Measurements from ENCODE around the gene HBEGF. TPM values are rescaled to one million over a fixed set of nuclear protein-coding genes. Genes with fewer than 3 reads are reported as not detected.

HBEGF gene
- polyA plus RNA-seq, 3 donors = 3.5 to 40.2 (median 20.0) TPM

GRCh38 chr5:140342287-140342686 is 4.1 kb downstream of the HBEGF start:
- 34 to 78% (median 37%) methylated on average over 6 of the region's 6 CpGs for WGBS, 3 donors
- no peak overlapping the region for H3K27ac ChIP-seq (ENCODE audit: low read depth, low read length)

GRCh38 chr5:140341591-140341990 is 4.8 kb downstream of the HBEGF start:
- WGBS, 3 donors = 75 to 78% (median 78%) methylated on average over 5 of the region's 5 CpGs
- H3K27ac ChIP-seq (ENCODE audit: low read depth, low read length) = no peak overlapping the region

- H3K27ac ChIP-seq (ENCODE audit: low read depth, low read length) = no peak overlapping the region
Observed at GRCh38 chr5:140340605-140341121, 5.7 kb downstream of the HBEGF start.

DNA sequence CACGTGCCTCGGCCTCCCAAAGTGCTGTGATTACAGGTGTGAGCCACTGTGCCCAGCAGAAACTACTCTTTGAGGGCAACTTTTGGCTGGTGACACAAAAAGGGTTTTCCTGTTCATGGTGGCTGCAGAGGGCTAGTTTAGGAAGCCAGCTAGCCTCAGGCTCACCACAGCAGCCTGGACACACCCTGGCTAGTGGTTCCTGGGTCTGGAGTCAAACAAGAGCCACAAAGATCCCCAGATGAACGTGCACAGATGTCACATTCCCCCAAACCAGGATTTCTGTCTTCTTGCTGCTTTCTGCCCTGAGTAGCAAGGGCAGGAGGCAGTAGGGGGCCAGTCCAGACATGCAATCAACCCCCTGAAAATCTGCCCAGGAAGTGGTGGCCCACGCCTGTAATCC is 6.8 kb downstream of the HBEGF start:
- 67 to 75% (median 68%) methylated on average over 4 of the region's 4 CpGs for WGBS, 3 donors
- H3K27ac ChIP-seq (ENCODE audit: low read depth, low read length) = no peak overlapping the region

DNA sequence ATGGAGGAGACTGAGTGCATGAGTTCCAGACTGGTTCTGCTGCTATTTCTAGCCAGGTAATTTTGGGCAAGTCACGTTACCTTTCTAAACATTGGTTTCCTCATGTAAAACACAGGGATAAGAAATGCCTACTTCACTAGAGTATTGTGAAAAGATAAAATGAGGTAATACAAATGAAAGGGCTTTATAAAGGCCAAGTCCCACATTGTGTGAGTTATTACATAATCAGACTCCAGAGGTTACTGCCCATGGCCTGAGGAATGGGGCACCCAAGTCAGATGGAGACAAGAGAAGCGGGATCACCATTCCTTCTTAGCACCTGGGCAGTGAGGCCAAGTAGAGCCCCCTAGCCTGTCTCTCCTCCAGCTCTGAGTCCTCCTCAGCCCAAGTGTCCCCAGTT is 7.5 kb downstream of the HBEGF start:
- 72 to 97% (median 82%) methylated on average over 2 of the region's 2 CpGs for WGBS, 3 donors
- no peak overlapping the region for H3K27ac ChIP-seq (ENCODE audit: low read depth, low read length)

- WGBS, 3 donors = 73 to 76% (median 73%) methylated on average over 3 of the region's 3 CpGs
- H3K27ac ChIP-seq (ENCODE audit: low read depth, low read length) = no peak overlapping the region
Observed at GRCh38 chr5:140338336-140338735, 8.1 kb downstream of the HBEGF start.

- WGBS, 3 donors = 96 to 100% (median 100%) methylated on average over 1 of the region's 1 CpG
Observed at GRCh38 chr5:140337880-140338279, 8.5 kb downstream of the HBEGF start.

DNA sequence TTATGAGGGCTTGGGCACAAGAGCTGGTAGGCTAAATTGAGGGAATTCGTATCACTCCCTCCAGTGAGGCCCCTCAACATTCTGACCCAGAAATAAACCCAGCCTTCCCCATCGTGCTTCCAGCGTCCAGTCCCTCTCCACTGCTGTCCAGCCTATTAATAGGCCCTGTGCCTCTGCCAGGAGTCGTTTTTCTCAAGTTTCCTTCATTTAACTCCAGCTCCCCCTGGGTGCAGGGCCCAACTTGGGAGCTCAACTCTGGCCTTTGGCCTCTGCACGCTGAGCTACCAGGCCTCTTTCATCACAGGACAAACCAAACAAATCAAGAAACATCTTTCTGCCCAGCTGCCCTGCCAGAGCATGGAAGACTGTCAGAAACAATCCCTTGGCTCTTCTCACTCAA is 10.0 kb downstream of the HBEGF start:
- WGBS, 3 donors = 47 to 58% (median 48%) methylated on average over 5 of the region's 5 CpGs
- H3K27ac ChIP-seq (ENCODE audit: low read depth, low read length) = no peak overlapping the region

More at GRCh38 chr5:140337880-140338279, 8.5 kb downstream of the HBEGF start:
- no peak overlapping the region for H3K27ac ChIP-seq (ENCODE audit: low read depth, low read length)

- WGBS, 3 donors = 73 to 100% (median 78%) methylated on average over 1 of the region's 1 CpG
- H3K27ac ChIP-seq (ENCODE audit: low read depth, low read length) = no peak overlapping the region
Observed at GRCh38 chr5:140331638-140332037, 14.8 kb downstream of the HBEGF start.

DNA sequence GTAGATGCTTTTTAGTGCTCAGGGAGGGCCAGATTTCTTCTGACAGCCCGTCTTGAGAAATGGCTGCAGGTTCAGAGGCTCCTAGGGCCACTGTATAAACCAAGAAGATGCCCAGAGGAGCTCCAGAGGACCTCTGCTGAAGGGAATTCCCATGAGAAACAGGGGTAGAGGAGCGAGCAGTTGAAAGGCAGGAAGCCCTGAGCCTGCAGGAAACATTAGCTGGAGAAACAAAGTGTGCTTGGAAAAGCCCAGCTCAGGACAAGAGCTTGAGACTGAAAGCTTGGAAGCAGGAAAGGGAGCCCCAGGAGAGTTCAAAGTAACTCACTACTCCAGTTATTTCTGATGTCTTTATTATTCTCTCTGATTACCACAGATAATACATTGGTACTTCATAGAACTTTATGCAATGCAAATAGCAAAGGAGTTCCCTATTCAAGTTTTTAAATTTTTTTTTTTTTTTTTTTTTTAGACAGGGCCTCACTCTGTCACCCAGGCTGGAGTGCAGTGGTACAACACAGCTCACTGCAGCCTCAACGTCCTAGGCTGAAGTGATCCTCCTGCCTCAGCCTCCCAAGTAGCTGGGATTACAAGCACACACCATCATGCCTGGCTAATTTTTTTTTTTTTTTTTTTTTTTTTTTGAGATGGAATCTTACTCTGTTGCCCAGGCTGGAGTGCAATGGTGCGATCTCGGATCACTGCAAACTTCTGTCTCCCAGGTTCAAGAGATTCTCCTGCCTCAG is 16.5 kb downstream of the HBEGF start:
- H3K27ac ChIP-seq (ENCODE audit: low read depth, low read length) = no peak overlapping the region
- 71 to 85% (median 77%) methylated on average over 5 of the region's 5 CpGs for WGBS, 3 donors

DNA sequence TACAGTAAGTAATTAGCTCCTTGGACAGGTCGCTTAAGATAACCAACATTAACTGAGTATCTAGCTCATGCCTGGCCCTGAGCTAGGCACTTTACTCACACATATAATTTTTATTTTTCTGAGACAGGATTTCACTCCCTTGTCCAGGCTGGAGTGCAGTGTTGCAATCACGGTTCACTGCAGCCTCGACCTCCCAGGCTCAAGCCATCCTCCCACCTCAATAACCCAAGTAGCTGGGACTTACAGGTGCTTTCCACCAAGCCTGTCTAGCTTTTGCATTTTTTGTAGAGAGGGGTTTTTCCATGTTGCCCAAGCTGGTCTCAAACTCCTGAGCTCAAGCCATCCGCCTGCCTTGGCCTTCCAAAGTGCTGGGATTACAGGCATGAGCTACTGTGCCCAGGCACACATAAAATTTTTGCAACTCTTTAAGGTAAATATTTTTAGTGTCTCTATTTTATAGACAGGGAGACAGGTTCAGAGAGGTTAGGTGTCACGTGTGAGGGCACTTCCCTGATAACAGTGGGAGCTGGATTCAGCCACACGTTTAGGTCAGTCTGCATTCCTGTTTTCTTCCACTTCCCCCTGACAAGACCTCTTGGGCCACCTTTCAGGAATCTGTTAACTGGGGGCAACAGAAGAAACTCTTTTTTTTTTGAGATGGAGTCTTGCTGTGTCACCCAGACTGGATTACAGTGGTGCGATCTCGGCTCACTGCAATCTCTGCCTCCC is 18.2 kb downstream of the HBEGF start:
- H3K27ac ChIP-seq (ENCODE audit: low read depth, low read length) = no peak overlapping the region
- 81 to 93% (median 85%) methylated on average over 8 of the region's 8 CpGs for WGBS, 3 donors

DNA sequence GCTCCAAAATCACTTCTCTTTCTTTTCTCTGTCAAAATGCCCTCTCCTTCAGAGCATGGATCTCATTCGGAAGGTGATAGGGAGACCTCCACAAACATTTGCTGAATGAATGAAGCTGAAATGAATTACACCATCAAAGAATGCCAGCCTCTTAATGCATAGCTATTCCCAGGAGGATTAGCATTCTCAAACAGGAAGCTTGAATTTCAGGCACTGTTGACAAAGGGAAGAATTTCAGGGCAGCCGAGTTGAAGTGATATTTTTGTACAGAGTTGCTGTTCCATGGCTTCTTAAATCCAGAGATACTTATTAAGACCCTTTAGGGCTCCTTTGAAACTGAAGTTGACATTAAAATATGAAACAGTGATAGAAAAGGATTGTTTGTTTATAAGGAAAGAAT is 18.8 kb downstream of the HBEGF start:
- 52 to 65% (median 63%) methylated on average over 2 of the region's 2 CpGs for WGBS, 3 donors
- no peak overlapping the region for H3K27ac ChIP-seq (ENCODE audit: low read depth, low read length)

- no peak overlapping the region for H3K27ac ChIP-seq (ENCODE audit: low read depth, low read length)
- 86 to 93% (median 86%) methylated on average over 3 of the region's 3 CpGs for WGBS, 3 donors
Observed at GRCh38 chr5:140325486-140325885, 20.9 kb downstream of the HBEGF start.

GRCh38 chr5:140324617-140325241 is 21.7 kb downstream of the HBEGF start:
- H3K27ac ChIP-seq (ENCODE audit: low read depth, low read length) = no peak overlapping the region
- WGBS, 3 donors = 18 to 84% (median 41%) methylated on average over 1 of the region's 1 CpG

DNA sequence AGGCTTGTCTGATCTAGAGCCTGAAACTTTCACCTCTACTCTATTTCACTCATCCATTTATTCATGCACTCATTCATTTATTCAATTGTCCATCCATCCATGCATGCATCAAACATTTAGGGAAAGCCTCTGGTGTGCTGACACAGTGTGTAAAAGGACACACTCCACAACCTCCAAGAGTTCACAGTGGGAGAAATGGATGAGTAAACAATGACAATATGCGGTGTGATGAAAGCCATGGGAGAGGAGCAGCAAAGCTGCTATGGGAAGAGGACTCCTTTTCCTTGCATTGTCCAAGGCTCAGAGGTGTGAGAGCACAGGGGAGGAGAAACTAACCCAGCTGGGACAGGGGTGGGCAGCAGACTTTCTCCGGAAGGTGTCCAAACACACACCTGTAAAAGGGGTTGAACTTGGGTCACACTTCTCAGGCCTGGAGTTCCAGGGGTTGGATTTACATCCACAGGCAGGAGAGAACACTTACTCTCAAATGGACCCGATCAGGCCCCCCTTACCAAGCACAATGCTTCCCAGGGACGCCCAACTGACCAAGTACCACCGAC is 22.3 kb downstream of the HBEGF start:
- 53 to 86% (median 84%) methylated on average over 5 of the region's 5 CpGs for WGBS, 3 donors
- H3K27ac ChIP-seq (ENCODE audit: low read depth, low read length) = no peak overlapping the region

- WGBS, 3 donors = 19 to 67% (median 51%) methylated on average over 9 of the region's 9 CpGs
Observed at GRCh38 chr5:140322751-140323731, 23.4 kb downstream of the HBEGF start.

DNA sequence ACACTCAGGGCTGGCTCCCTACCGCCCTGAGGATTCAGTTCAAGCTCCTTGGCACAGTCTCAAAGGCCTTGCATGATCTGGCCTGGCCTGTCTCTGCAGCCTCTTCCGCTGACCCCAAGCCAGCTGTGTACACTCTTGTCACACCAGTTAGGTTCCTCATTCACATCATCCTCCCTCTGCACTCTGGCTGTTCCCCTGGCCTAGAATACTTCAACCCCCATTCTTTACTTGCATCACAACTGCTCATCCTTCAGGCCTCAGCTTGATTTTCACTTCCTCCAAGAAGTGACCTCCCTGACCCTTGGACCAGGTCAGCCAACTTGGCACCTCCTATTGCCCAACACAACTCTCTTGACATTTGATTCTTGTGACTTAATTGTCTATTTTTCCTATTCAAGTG is 24.6 kb downstream of the HBEGF start:
- 49 to 90% (median 66%) methylated on average over 2 of the region's 2 CpGs for WGBS, 3 donors
- no peak overlapping the region for H3K27ac ChIP-seq (ENCODE audit: low read depth, low read length)

More at GRCh38 chr5:140322751-140323731, 23.4 kb downstream of the HBEGF start:
- no peak overlapping the region for H3K27ac ChIP-seq (ENCODE audit: low read depth, low read length)

GRCh38 chr5:140319833-140320232 is 26.6 kb downstream of the HBEGF start:
- 86 to 100% (median 95%) methylated on average over 1 of the region's 1 CpG for WGBS, 3 donors
- no peak overlapping the region for H3K27ac ChIP-seq (ENCODE audit: low read depth, low read length)

All from adipose tissue (tissue), 3 donors.